HepG2 (cell line): Measurements from ENCODE around the gene CDK6. TPM values are rescaled to one million over a fixed set of nuclear protein-coding genes. Genes with fewer than 3 reads are reported as not detected.

Source experiments
- ATAC-seq: fragments of 200-7000 bp; cut with Tn5 transposase; 3 replicates; pipeline ENCODE4 v1.9.1; 2020; ENCODE audit warnings: mild to moderate bottlenecking, moderate library complexity
- BruUV-seq: library from RNA; stranded (reverse); fragments of 400-500 nt; replicated peaks from 2 replicates; lab custom pipeline; 2021; lab: Mats Ljungman, UMichigan
- CTCF ChIA-PET: fragments of 300-600 bp; formaldehyde crosslinking; extraction: SDS; loops from one replicate; lab custom pipeline; 2021; ENCODE audit warnings: low total read pairs, inconsistent platforms, low intra/inter-chr PET ratio; lab: Yijun Ruan, JAX
- POLR2A ChIA-PET: fragments of 350-600 bp; sonication (Branson Sonifier 250); formaldehyde crosslinking; loops from one replicate; lab custom pipeline; 2020; ENCODE audit warnings: antibody characterized with exemption, inconsistent platforms; lab: Yijun Ruan, JAX
- DNase-seq: peaks from one replicate; pipeline ENCODE4 v3.0.0-alpha.2; 2015; ENCODE audit warnings: low spot score
- FAIRE-seq: peaks from 3 replicates; lab custom pipeline; 2011; peaks lifted over from hg19 to GRCh38; lab: Jason Lieb, UNC
- H2AFZ ChIP-seq: one replicate; pipeline ENCODE4 v1.6.1; 2011; ENCODE audit warnings: low read length, inconsistent platforms
- H3K27ac ChIP-seq: fragments of 300-600 bp; 3 replicates; pipeline ENCODE4 v1.8.0; 2011; ENCODE audit warnings: mixed run types, mild to moderate bottlenecking, mixed read lengths, low read length, inconsistent platforms; ENCODE audit not compliant: insufficient read depth; ENCODE audit errors: extremely low read length
- H3K27me3 ChIP-seq, 2 experiments: fragments of 200-600 bp in 1 of 2; 2 replicates in 1 of 2; 3 replicates in 1 of 2; pipeline versions ENCODE4 v1.6.0 to v1.8.0; 2011; ENCODE audit warnings: low read length in 2 of 2, mild to moderate bottlenecking in 2 of 2, moderate library complexity in 2 of 2, inconsistent platforms in 1 of 2; ENCODE audit not compliant: insufficient read depth in 2 of 2, control insufficient read depth in 1 of 2
- H3K36me3 ChIP-seq, 2 experiments: fragments of 200-600 bp in 1 of 2; replicated peaks in 1 of 2; 2 replicates in 1 of 2; 3 replicates in 1 of 2; pipeline versions ENCODE4 v1.5.1 to v1.8.0; 2011; ENCODE audit warnings: low read length in 2 of 2, inconsistent platforms in 1 of 2; ENCODE audit not compliant: insufficient read depth in 2 of 2, control insufficient read depth in 1 of 2
- H3K4me1 ChIP-seq: 2 replicates; pipeline ENCODE4 v1.5.1; 2012; ENCODE audit warnings: low read length, inconsistent platforms; ENCODE audit not compliant: insufficient read depth
- H3K4me2 ChIP-seq: 2 replicates; pipeline ENCODE4 v1.6.0; 2011; ENCODE audit warnings: low read depth, low read length, inconsistent platforms
- H3K4me3 ChIP-seq, 3 experiments: fragments of 200-600 bp in 1 of 3; sonication (generic), shearing (Covaris generic) in 1 of 3; replicated peaks in 1 of 3; 2 replicates each; pipeline ENCODE4 v1.5.1; 2011 to 2016; ENCODE audit warnings: low read length in 3 of 3, inconsistent platforms in 2 of 3, low read depth in 2 of 3, mild to moderate bottlenecking in 2 of 3, control low read depth in 1 of 3, mixed read lengths in 1 of 3; ENCODE audit not compliant: insufficient read depth in 1 of 3
- H3K79me2 ChIP-seq: one replicate; pipeline ENCODE4 v1.6.1; 2011; ENCODE audit warnings: low read length, inconsistent platforms; ENCODE audit not compliant: insufficient read depth
- H3K9ac ChIP-seq: 2 replicates; pipeline ENCODE4 v1.6.0; 2011; ENCODE audit warnings: mild to moderate bottlenecking, low read depth, low read length, inconsistent platforms; ENCODE audit not compliant: insufficient read depth
- H3K9me3 ChIP-seq: 2 replicates; pipeline ENCODE4 v1.5.1; 2012; ENCODE audit warnings: mild to moderate bottlenecking, low read length
- H4K20me1 ChIP-seq: 2 replicates; pipeline ENCODE4 v1.6.0; 2011; ENCODE audit warnings: inconsistent platforms, mild to moderate bottlenecking, low read length, moderate library complexity; ENCODE audit not compliant: insufficient read depth
- CBX1 ChIP-seq: IDR thresholded peaks from one replicate; pipeline ENCODE4 v1.6.1; 2016; ENCODE audit warnings: antibody characterized with exemption, low read depth
- ETV6 ChIP-seq: sonication (generic); formaldehyde crosslinking; conservative IDR thresholded peaks from 2 replicates; pipeline ENCODE4 v1.4.0; 2020; ENCODE audit warnings: missing genetic modification reagents
- GZF1 ChIP-seq: sonication (generic); formaldehyde crosslinking; IDR thresholded peaks from 2 replicates; pipeline ENCODE4 v1.5.1; 2020; ENCODE audit warnings: mild to moderate bottlenecking, missing genetic modification reagents
- HMGXB4 ChIP-seq, 2 experiments: sonication (generic) in 1 of 2; formaldehyde crosslinking in 1 of 2; IDR thresholded peaks; 2 replicates each; pipeline versions ENCODE4 v1.4.0 to v1.6.1; 2018 to 2020; ENCODE audit warnings: missing genetic modification reagents in 2 of 2, borderline replicate concordance in 1 of 2, low read depth in 1 of 2, mild to moderate bottlenecking in 1 of 2, missing biosample characterization in 1 of 2
- KLF6 ChIP-seq: IDR thresholded peaks from 2 replicates; pipeline ENCODE4 v1.8.0; 2016; ENCODE audit warnings: missing biosample characterization, missing genetic modification reagents
- MTF1 ChIP-seq: sonication (generic); formaldehyde crosslinking; IDR thresholded peaks from 2 replicates; pipeline ENCODE4 v1.5.0; 2020; ENCODE audit warnings: missing genetic modification reagents
- PAWR ChIP-seq: sonication (generic); formaldehyde crosslinking; IDR thresholded peaks from 2 replicates; pipeline ENCODE4 v1.4.0; 2020; ENCODE audit warnings: missing genetic modification reagents, mild to moderate bottlenecking, borderline replicate concordance
- ZBTB4 ChIP-seq: sonication (generic); formaldehyde crosslinking; IDR thresholded peaks from 2 replicates; pipeline ENCODE4 v1.4.0; 2020; ENCODE audit warnings: missing genetic modification reagents, mild to moderate bottlenecking, borderline replicate concordance
- ZFP36 ChIP-seq: fragments of 150-350 bp; IDR thresholded peaks from 2 replicates; pipeline ENCODE4 v1.6.1; 2018; ENCODE audit warnings: borderline replicate concordance, low read length, low read depth; ENCODE audit not compliant: partially characterized antibody
- ZFP62 ChIP-seq: sonication (generic); formaldehyde crosslinking; IDR thresholded peaks from 2 replicates; pipeline ENCODE4 v1.4.0; 2020; ENCODE audit warnings: missing genetic modification reagents
- ZNF333 ChIP-seq: sonication (generic); formaldehyde crosslinking; IDR thresholded peaks from 2 replicates; pipeline ENCODE4 v1.4.0; 2020; ENCODE audit warnings: mild to moderate bottlenecking, missing genetic modification reagents, borderline replicate concordance
- ZNF512 ChIP-seq: sonication (generic); formaldehyde crosslinking; IDR thresholded peaks from 2 replicates; pipeline ENCODE4 v1.4.0; 2020; ENCODE audit warnings: mild to moderate bottlenecking, missing genetic modification reagents
- ZNF569 ChIP-seq: sonication (generic); formaldehyde crosslinking; IDR thresholded peaks from 2 replicates; pipeline ENCODE4 v1.5.0; 2020; ENCODE audit warnings: mild to moderate bottlenecking, missing genetic modification reagents, moderate library complexity, borderline replicate concordance
- ZNF660 ChIP-seq: sonication (generic); formaldehyde crosslinking; IDR thresholded peaks from 2 replicates; pipeline ENCODE4 v1.5.1; 2020; ENCODE audit warnings: mild to moderate bottlenecking, low read depth, missing genetic modification reagents, borderline replicate concordance
- ZNF768 ChIP-seq: sonication (generic); formaldehyde crosslinking; IDR thresholded peaks from 2 replicates; pipeline ENCODE4 v1.4.0; 2020; ENCODE audit warnings: missing genetic modification reagents
- in situ Hi-C: cut with HindIII; loops from 2 replicates; pipeline ENCODE4 v1.10.0; 2017; ENCODE audit warnings: low pct_unique_long_range_greater_than_20kb; ENCODE audit not compliant: extremely low pct_ligation_motif_present
- intact Hi-C: fragments of 100-400 bp; cut with micrococcal nuclease; formaldehyde crosslinking; loops from one replicate; pipeline ENCODE4 v1.10.0; 2022; ENCODE audit not compliant: unreplicated experiment
- polyA plus RNA-seq, 8 experiments: library from polyadenylated mRNA; depleted of rRNA in 3 of 8; stranded (reverse) in 7 of 8; unstranded in 1 of 8; fragments of >200 nt; fragmentation: Illumina TruSeq in 4 of 8; extraction: Trizol in 4 of 8; gene quantifications; 2 replicates each; pipeline versions ENCODE4 v1.2.1 to v1.2.3, GENCODE V29; 2011 to 2016; ENCODE audit warnings: low read depth in 4 of 8, missing spikeins in 1 of 8, mixed read lengths in 1 of 8; ENCODE audit not compliant: insufficient read depth in 1 of 8
- total RNA-seq, 5 experiments: library from RNA; depleted of rRNA; stranded (reverse); fragments of >200 nt; fragmentation: Illumina TruSeq; extraction: Trizol; gene quantifications; 2 replicates each; pipeline ENCODE4 v1.2.3, GENCODE V29; 2016; ENCODE audit warnings: low read depth in 1 of 5

The CDK6 gene
- total and polyA plus RNA-seq, 2 of the 13 experiments (the other 11 are each of a cell fraction or from before 2014, with no cell fraction given), result 34.6 to 90.8 TPM

- TF ChIP-seq PAWR (CRISPR knock-in tag) (no peak), ZBTB4 (CRISPR knock-in tag) (no peak), ZNF660 (CRISPR knock-in tag) (no peak), ZNF512 (CRISPR knock-in tag) (no peak), GZF1 (CRISPR knock-in tag) (no peak), ZFP62 (CRISPR knock-in tag) (no peak), CBX1 (no peak)
These were observed 222.7 kb downstream of the CDK6 start (continued) for GRCh38 chr7:92613720-92614119.

- DNase-seq (no peak), ATAC-seq (no peak), FAIRE-seq (no peak)
- ChIA-PET CTCF (no interaction called here), POLR2A (no interaction called here)
- no peaks in the 10 kb centered on the region for H3K9me3 ChIP-seq
- H3K4me3 ChIP-seq, result no peak overlapping the region
- intact Hi-C loops, result no loop called here
- H3K9ac ChIP-seq, result no peak overlapping the region
- H3K27ac ChIP-seq, result no peak overlapping the region
- BruUV-seq, result no TSS peak
- no peak overlapping the region for H2AFZ ChIP-seq
- no peaks in the 10 kb centered on the region for H3K79me2 ChIP-seq
- no peaks in the 10 kb centered on the region for H3K27me3 ChIP-seq
- H3K36me3 ChIP-seq, result peaks cover 27 to 76% of the 10 kb centered on the region in 2 experiments
- TF ChIP-seq MTF1 (CRISPR knock-in tag), result no peak
- TF ChIP-seq ZNF333 (CRISPR knock-in tag), result no peak
- TF ChIP-seq ZNF569 (CRISPR knock-in tag), result no peak
- no peak for TF ChIP-seq ZFP36
- TF ChIP-seq KLF6 (CRISPR knock-in tag), result no peak
- no peak for TF ChIP-seq ETV6
- no peak for TF ChIP-seq HMGXB4 (CRISPR knock-in tag; IDR thresholded peaks at IDR 0.05; ENCODE audit: borderline replicate concordance in 1 of 2, low read depth in 1 of 2)
- TF ChIP-seq ZNF768 (CRISPR knock-in tag), result no peak
- H3K4me2 ChIP-seq, result no peak overlapping the region
- in situ Hi-C loops, result no loop called here
- H4K20me1 ChIP-seq, result no peaks in the 10 kb centered on the region; the same call in 1 of the 2 replicates
- H3K4me1 ChIP-seq, result no peaks in the 10 kb centered on the region
These were observed 223.2 kb downstream of the CDK6 start for GRCh38 chr7:92613214-92613613.
